Measurements from ENCODE around the gene KLHL11. TPM values are rescaled to one million over a fixed set of nuclear protein-coding genes. Genes with fewer than 3 reads are reported as not detected.

The KLHL11 gene
- total and polyA plus RNA-seq, 2 of the 8 experiments (the other 6 are each of a cell fraction or from before 2014, with no cell fraction given): 4.2 to 13.7 TPM

GRCh38 chr17:41848788-41849187 is 16.4 kb downstream of the KLHL11 start (continued):
- TF ChIP-seq CHD7 (IDR thresholded peaks at IDR 0.05; ENCODE audit: insufficient replicate concordance, low read length): no peak
- no peak for TF ChIP-seq FOSL1 (IDR thresholded peaks at IDR 0.05; ENCODE audit: insufficient read depth, low read depth, low read length)
- no peak for TF ChIP-seq KDM4A (IDR thresholded peaks at IDR 0.05; ENCODE audit: low read depth, low read length, severe bottlenecking)
- no peak for TF ChIP-seq EGR1 (IDR thresholded peaks at IDR 0.05; ENCODE audit: borderline replicate concordance, low read depth, low read length)
- no peak for TF ChIP-seq RBBP5 (IDR thresholded peaks at IDR 0.05; ENCODE audit: borderline replicate concordance, low read depth, low read length)
- no peak for TF ChIP-seq ATF2 (IDR thresholded peaks at IDR 0.05; ENCODE audit: low read length)
- no peak for TF ChIP-seq CREB1 (IDR thresholded peaks at IDR 0.05)
- TF ChIP-seq TAF1 (IDR thresholded peaks at IDR 0.05; ENCODE audit: low read depth, low read length): no peak
- TF ChIP-seq SIX5 (IDR thresholded peaks at IDR 0.05; ENCODE audit: low read depth, low read length): no peak
- no peak for TF ChIP-seq TAF7 (optimal IDR thresholded peaks at IDR 0.05; ENCODE audit: borderline replicate concordance, low read depth, low read length)
- no peak for TF ChIP-seq HDAC6 (IDR thresholded peaks at IDR 0.05; ENCODE audit: low read depth, low read length)

All from H1 (cell line).